HepG2 (cell line): Measurements from ENCODE around the gene PRR33.

Source experiments
- BHLHE40 ChIP-seq: IDR thresholded peaks from 2 replicates; pipeline ENCODE4 v1.6.1; 2011; ENCODE audit warnings: low read length, improper control_type of control experiment
- GABPA ChIP-seq, 2 experiments: IDR thresholded peaks; 2 replicates each; pipeline ENCODE4 v1.6.1; 2011 to 2016; ENCODE audit warnings: low read depth in 2 of 2, low read length in 1 of 2, missing biosample characterization in 1 of 2, missing genetic modification characterization in 1 of 2
- TRIM24 ChIP-seq: sonication (generic); formaldehyde crosslinking; IDR thresholded peaks from 2 replicates; pipeline ENCODE4 v1.8.0; 2022; ENCODE audit warnings: mild to moderate bottlenecking, missing genetic modification reagents
- YY1 ChIP-seq: IDR thresholded peaks from 2 replicates; pipeline ENCODE4 v1.6.1; 2011; ENCODE audit warnings: low read length, low read depth, moderate library complexity, mild to moderate bottlenecking; ENCODE audit not compliant: insufficient read depth, insufficient replicate concordance
- ZBTB38 ChIP-seq: sonication (generic); formaldehyde crosslinking; IDR thresholded peaks from 2 replicates; pipeline ENCODE4 v1.5.1; 2020; ENCODE audit warnings: mild to moderate bottlenecking, missing genetic modification reagents
- TF ChIP-seq, protein P1 (sequence below): sonication (generic); formaldehyde crosslinking; IDR thresholded peaks from 2 replicates; pipeline ENCODE4 v1.8.1; 2022; ENCODE audit warnings: mild to moderate bottlenecking, missing genetic modification reagents

DNA sequence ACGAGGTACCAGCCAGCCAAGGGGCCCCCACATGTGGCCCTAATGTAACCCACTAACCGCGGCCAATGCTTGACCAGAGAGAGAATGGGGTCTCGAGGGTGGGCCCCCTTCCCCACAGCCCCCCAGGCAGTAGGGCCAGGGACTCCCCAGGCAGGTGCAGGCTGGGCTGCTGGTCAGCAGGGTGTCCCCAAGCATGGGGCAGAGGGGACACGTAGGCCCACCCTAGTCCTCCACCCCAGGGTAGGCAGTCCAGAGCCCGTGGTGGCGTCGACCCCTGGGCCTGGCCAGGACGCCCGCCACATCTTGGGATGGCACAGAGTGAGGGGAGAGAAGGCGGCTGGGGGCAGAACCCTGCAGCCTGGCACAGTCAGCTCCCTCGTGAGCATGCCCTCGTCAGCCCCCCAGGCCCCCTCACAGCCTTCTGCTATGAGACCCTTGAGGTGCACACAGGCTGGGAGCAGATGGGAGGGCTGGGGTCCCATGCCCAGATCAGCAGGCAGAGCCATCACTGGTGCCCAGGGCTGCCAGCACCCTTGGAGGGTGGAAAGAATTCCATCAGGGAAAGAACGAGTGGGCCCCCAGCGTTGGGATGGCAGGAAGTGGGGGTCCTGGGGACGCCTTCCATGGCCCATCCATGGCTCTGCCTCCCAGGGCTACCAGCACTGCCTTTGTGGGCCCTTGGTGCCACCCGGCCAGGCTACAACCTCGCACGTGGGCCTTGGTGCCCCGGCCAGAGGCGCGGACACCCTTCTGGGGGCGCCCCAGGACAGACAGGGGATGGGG lies 33.9 kb upstream of the PRR33 start:
- TF ChIP-seq YY1 = no peak
- TF ChIP-seq TRIM24 (CRISPR knock-in tag) = no peak
- TF ChIP-seq, protein P1, sequence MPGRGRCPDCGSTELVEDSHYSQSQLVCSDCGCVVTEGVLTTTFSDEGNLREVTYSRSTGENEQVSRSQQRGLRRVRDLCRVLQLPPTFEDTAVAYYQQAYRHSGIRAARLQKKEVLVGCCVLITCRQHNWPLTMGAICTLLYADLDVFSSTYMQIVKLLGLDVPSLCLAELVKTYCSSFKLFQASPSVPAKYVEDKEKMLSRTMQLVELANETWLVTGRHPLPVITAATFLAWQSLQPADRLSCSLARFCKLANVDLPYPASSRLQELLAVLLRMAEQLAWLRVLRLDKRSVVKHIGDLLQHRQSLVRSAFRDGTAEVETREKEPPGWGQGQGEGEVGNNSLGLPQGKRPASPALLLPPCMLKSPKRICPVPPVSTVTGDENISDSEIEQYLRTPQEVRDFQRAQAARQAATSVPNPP (CRISPR knock-in tag) = no peak
- TF ChIP-seq ZBTB38 (CRISPR knock-in tag) = no peak
- no peak for TF ChIP-seq BHLHE40
- TF ChIP-seq GABPA (IDR thresholded peaks at IDR 0.05; ENCODE audit: low read depth, low read length) = no peak
- TF ChIP-seq GABPA (CRISPR knock-in tag; IDR thresholded peaks at IDR 0.05; ENCODE audit: low read depth) = no peak
